Putamen (tissue), 1 donor: ENCODE data around the gene CFAP20DC.
A peak's percentile ranks its signal among the peaks of the same experiment; 100 is the strongest.
"Not testable (repeated sequence)": the region's sequence is repeated elsewhere in the genome, so short reads cannot be mapped to it uniquely, and the experiment has no call there.

ENCODE experiments used
- DNase-seq: peaks from one replicate; pipeline ENCODE4 v3.0.0-alpha.2; 2016; ENCODE audit warnings: low spot score

CFAP20DC gene

DNA sequence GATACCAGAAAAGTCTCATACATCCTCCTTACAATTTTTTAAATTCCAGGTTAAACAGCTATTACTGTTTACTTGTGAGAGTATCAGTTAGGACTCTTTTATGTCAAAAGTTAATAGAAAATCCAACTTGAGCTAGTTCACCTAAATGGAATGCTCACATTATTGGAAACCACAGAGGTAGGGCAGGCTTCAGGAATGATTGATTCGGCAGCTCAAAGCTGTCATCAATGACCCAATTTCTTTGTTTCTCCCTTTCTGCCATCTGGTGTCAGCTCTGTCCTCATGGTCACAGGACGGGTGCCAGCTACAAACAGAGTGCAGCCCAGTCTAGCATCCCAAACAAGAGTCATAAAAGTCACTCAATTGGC is 32.2 kb downstream of the CFAP20DC start:
- DNase-seq, result no peak

- no peak for DNase-seq
Measured at GRCh38 chr3:59016930-59017616, 32.8 kb downstream of the CFAP20DC start.

GRCh38 chr3:59013611-59014010 is 36.2 kb downstream of the CFAP20DC start:
- no peak for DNase-seq

DNA sequence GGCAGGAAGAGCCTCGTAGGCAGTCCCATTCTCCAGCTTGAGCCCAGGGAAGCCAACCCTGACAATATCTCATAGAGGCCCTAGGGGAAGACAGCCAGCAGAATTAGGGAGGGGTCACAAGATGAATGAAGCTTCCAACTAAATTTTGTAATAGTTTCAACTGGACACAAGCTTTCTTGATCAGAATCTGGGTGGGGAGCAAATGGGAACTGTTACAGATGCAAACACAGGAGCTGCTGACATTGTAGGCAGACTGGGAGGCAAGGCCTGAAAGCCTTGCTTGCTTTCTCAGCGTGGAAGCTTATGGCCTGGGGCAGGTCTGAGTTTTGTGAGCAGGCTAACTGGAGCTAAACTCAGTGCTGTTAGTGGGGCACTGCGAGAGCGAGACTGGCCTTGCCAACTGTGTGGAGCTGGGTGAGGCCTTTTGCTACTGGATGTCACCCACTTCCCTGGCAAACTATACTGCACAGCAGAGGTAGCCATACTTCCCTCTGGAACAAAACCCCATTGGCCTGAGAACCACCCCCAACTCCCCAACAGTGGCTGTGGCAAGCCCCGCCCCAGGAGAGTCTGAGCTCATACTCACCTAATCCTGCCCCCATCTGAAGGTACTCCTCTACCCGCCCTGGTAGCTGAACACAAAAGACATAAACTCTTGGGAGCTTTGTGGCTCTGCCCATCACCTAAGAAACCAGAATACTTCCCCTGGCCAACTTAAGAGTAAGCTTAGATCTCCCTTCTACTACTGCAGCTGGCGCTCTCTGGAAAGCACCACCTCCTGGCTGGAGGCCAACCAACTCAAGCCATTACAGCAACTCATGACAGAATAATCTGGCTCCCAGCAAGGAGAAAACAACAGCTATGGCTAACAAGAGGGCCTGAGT is 42.9 kb downstream of the CFAP20DC start:
- no peak for DNase-seq

GRCh38 chr3:59001675-59002074 is 48.1 kb downstream of the CFAP20DC start:
- no peak for DNase-seq

DNA sequence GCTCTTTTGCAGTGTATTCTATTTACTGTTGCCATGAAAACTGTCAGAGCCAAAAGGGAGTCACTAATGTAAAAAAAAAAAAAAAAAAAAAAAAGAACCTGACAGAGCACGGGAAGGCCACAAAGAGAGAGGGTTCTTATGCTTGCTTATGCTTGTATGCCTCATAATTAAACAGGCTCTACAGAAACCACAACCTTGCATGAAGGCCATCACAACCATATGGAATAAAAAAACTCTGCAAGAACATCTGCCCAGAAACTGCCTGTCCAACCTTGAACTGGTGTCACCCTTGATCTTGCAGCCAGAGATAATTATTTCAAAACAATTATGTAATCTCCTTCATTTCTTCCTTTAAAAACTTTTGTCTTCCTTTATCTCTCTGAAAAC is 50.1 kb downstream of the CFAP20DC start:
- DNase-seq, result no peak

- DNase-seq, result no peak
Measured at GRCh38 chr3:58999134-58999773, 50.6 kb downstream of the CFAP20DC start.

DNA sequence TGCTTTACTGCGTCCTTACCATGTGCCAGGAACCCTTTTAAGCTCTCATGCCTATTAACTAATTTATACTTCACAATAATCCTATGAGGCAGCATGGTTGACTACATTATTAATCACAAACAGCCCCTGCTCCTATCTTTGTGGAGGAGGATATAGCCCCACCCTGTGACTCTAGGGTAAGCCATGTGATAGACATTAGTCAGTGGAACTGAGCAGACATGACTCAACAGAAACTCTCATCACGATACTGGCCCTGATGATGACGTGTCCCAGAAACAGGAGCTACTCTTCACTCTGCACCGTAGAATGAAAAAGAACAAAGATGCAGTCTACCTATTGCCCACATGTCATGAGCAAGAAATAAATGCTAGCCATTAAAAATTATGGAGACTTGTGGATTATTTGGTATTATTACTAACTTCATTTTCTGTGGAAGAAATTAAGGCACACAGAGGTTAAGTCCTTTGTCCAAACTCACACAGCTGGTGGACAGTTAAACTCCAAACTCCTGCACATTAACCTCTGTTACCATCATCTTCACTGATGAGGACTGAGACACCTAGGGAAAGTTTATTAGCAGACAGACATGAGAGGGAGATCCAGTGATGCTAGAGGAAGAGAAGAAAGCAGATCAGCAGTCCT is 51.2 kb downstream of the CFAP20DC start:
- DNase-seq, result peak; percentile 8

DNA sequence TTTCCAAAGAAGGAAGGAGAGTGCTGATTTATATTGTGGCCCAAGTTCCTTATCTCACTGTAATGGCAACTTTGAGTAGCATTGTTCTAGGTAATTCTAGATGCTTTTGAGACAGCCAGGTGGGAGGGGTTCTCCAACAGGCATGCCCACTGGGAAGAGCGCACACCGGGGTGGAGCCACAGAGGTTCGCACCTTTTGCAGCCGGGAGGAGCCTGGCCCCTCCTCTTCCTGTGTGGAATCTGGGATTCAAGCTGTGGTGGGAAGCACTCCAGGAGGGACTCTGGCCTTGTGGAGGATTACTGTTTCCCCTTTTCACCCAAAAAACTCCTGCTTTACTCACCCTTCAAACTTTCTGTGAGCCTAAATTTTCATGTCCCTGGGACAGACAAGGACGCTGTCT is 53.1 kb downstream of the CFAP20DC start:
- DNase-seq, result no peak

DNA sequence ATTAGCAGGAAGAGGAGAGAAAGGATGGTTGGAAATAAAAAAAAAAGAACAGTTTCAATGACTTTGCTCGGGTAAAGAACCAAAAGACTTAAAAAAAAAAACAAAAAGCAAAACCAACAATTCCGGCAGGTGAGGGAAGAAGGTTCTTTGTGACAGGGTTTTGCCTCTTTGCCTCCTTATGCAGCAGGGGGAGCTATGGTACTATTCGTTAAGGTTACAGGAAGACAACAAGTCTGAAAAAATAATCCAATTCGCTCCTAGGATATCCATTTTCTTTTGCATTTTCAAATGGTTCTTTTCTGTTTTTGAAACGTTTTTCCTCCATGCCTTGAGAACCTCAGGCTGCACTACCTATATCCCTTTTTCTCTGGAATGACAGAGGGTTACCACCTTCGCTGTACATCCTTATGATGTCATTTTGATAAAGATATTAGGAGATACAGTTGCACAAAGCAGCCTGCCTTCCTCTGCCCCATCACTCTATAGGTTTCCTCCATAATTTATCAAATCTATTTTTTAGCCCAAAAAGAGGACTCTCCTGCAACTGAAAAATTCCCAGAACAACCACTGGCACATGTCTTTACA is 55.0 kb downstream of the CFAP20DC start:
- peak; percentile 45 for DNase-seq

GRCh38 chr3:58993547-58993946 is 56.3 kb downstream of the CFAP20DC start:
- no peak for DNase-seq

GRCh38 chr3:58991623-58992022 is 58.2 kb downstream of the CFAP20DC start:
- no peak for DNase-seq

DNA sequence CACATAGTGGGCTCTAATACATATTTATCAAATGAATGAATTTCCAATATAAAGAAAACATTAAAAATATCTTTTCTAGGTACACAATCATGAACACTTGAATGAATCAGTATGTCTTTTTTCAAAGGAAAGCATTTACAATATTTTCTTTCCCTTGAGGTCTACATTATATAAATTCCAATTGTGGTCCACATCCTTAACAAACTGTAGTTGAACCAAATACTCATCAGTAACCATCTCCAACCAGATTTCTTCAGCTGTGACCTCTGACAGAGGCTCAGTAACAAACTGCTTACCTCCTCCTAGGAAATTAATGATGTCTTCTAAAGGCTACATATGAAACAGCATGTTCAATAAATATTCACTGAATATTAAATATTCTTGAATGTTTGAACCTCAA is 58.8 kb downstream of the CFAP20DC start:
- no peak for DNase-seq

- no peak for DNase-seq
Measured at GRCh38 chr3:58989955-58990354, 59.9 kb downstream of the CFAP20DC start.

GRCh38 chr3:58989163-58989562 is 60.7 kb downstream of the CFAP20DC start:
- DNase-seq, result peak; percentile 19

DNA sequence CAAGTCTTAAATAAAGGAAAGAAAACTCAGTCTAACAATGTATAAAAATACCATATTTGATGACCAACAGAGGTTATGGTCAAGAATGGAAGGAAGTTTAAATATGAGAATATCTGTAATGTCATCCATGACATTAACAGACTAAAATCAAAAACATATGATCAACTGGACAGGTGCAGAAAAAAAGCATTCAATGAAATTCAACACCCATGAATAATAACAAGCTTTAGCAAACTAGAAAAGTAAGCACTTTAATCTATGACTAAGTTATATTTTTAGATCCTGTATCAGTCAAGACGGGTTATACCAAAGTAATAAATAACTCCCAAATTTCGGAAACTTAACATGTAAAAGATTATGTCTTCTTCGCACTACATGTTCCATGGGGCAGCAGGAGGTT is 61.8 kb downstream of the CFAP20DC start:
- no peak for DNase-seq

GRCh38 chr3:58986654-58987053 is 63.2 kb downstream of the CFAP20DC start:
- DNase-seq, result no peak

DNA sequence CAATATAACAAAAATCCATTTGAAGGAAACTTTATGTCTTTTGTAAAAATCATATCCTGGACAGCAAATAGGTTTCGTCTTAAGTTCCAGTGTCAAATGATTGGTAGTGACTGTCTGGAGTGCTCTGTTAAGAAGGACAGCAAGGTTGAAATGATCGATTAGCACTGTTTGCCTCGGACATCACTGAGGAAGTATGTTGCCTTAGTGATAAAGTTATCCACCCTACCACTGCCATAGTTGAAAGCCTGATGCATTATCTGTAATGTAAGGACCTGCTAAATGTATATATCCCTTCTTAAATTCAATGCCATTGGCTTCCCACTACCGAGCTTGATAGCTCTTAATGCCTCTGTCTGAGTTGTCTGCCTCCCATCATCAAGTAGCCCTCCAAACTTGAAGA is 70.0 kb downstream of the CFAP20DC start:
- no peak for DNase-seq

- no peak for DNase-seq
Measured at GRCh38 chr3:58973796-58974195, 76.0 kb downstream of the CFAP20DC start.

DNA sequence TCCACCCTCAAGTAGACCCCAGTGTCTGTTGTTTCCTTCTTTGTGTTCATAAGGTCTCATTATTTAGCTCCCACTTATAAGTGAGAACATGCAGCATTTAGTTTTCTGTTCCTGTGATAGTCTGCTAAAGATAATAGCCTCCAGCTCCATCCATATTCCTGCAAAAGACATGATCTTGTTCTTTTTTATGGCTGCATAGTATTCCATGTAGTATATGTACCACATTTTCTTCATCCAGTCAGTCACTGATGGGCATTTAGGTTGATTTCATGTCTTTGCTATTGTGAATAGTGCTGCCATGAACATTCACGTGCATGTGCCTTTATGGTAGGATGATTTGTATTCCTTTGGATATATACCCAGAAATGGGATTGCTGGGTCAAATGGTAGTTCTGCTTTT is 82.0 kb downstream of the CFAP20DC start:
- not testable (repeated sequence) for DNase-seq

- DNase-seq, result no peak
Measured at GRCh38 chr3:58965865-58966264, 84.0 kb downstream of the CFAP20DC start.

DNA sequence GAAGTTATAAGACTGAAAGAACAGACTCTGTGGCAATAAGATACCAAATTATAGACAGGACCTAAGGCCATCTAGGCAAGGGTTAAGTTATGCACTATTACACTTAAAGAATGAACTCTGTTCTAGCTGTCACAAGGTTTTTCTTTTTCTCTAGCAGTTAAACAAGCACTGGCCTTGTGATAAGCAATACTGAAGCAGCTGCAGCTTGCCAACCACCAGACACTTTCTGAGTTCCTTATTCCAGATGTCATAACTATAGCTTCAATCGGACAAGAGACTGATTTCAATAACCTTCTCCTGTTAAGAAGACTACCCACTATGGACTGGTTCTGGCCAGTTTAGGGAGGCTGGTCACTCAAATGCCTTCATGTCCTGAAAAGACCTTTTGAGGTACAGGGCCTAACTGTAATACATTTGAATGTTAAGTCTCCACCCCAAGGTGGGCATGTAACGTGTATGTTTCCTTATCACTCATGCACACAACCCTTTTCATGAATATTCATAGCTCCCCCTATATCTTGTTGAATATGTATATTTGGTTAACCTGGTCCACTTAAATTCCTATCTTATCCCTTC is 85.8 kb downstream of the CFAP20DC start:
- DNase-seq, result no peak
